ENCODE data around the gene TACR1.

Gene TACR1

GRCh38 chr2:75139171-75139570, 60.1 kb downstream of the TACR1 start:
- DNase-seq = no peak

DNA sequence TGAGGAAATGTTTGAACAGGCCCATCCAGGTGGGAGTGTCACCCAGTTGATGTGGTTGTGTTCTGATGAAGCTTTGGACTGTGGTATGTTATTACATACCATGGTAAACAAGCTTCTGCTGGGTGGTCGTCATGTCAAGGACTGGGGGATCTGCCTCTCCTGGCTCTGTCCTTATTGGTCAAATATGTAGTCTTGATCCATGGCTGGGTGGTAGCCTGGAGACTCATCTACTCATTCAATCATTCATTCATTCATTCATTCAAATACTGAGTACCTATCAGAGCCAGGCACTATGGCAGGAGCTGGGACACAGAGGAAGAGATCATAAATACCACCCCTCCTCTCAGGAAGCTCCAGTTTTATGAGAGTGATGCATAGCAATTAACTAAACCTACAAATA, 60.8 kb downstream of the TACR1 start:
- DNase-seq = no peak

- no peak for DNase-seq
Measured at GRCh38 chr2:75135776-75136400, 63.4 kb downstream of the TACR1 start.

DNA sequence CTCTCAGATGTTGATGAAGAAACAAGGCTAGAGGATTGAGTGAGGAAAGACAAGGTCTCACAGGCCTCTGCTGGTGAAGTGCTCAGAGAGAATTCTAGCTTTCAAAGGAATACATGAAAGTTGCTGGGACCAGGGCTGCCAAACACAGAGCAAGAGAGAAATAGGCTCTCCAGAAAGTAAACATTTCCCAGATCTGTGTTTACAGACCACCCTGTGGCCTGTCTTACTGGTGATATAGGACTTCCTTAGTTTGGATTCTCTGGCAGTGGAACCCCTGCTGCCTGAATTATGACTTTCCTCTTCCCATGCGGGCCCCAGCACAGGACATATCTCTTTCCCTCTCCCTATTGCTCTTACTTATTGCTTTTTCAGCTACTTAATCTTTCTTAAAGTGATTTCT, 64.5 kb downstream of the TACR1 start:
- no peak for DNase-seq

DNA sequence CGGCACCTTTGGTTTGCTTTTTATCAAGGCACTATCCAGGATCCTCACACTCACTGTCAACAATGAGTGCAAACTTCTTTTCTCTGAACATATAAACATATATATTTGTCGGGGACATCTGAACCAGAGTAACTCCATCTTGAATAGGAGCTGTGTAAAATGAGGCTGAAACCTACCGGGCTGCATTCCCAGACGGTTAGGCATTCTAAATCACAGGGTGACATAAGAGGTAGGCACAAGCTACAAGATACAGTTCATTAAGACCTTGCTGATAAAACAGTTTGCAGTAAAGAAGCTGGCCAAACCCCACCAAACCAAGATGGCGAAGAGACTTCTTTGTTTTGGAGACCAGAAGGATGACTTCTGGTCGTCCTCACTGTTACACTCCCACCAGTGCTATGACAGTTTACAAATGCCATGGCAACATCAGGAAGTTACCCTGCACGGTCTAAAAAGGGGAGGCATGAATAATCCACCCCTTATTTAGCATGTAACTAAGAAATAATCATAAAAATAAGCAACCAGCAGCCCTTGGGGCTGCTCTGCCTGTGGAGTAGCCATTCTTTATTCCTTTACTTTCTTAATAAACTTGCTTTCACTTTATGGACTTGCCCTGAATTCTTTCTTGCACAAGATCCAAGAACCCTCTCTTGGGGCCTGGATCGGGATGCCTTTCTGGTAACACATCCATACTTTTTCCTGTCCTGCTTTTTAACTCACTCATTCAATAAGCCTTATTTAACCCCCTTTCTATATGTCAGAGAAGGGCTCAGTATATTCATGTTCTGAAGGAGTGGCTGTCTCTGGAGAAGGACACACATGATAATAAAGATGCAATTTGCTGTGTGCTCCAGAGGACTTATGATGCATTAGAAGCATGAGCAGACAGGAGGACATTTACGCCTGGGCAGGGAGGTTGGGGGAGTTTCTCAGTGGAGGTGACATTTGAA, 65.4 kb downstream of the TACR1 start:
- DNase-seq = no peak

GRCh38 chr2:75130171-75130570, 69.1 kb downstream of the TACR1 start:
- no peak for DNase-seq

DNA sequence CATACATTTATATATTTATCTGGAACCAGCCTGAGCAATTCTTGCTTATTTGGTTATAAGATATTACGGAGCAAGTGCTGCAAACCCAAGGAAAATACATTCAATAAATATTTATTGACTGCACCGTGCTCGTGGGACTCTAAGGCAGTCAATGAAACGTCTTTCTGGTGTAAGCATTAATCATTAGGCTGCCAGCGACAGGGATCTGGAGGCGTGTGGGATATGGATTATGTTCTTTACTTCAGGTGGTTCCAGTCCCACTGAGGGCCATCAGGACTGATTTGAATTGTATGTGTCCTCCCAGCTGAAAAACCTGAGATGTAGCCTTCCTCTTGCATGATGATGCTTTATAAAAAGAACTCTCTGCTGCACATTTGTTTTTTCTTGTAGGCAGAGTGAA, 75.4 kb downstream of the TACR1 start:
- DNase-seq = no peak

- no peak for DNase-seq
Measured at GRCh38 chr2:75113231-75113869, 86.0 kb downstream of the TACR1 start.

DNA sequence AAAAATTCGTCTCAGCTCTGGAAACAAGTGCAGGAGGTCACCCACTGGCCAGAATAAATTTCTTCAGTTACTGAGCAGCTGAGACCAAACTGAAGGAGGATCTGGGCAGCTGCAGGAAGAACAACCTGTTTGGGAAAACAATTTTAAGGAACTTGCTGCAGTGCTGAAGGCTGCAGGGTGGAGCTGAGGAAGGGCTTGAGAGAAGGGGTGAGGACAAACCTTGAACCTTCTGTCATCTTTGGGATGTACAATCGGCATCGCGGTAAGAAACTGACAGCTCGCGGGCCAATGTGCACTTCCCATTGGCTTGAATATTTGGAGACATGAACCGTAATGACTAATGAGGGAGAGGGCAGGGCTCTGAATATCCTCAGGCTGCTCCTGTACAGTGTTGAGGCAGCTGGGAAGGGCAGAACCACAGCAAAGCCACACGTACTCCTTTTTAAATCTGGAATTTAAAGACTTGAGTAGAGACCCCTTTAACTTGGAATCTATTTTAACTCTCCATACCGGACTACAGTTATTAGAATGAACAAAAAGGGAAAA, 90.3 kb downstream of the TACR1 start:
- DNase-seq = no peak

GRCh38 chr2:75102011-75102410, 97.3 kb downstream of the TACR1 start:
- no peak for DNase-seq

DNA sequence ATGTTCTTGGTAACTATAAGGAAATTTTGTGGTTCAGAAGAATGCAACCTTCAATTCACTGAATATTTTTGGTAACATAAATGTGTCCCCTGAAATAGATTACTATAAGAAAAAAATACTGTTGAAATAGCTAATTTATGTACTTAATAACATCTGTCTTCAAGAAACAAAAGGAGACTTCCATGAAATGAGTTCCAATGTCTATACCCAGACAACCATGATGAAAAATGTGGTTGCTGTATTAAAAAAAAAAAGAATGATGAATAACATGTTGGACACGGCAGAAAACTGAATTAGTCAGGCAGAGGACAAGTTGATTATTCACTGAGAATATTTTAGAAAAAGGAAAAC, 98.5 kb downstream of the TACR1 start:
- DNase-seq = no peak

GRCh38 chr2:75100011-75100800, 99.1 kb downstream of the TACR1 start:
- no peak for DNase-seq

DNA sequence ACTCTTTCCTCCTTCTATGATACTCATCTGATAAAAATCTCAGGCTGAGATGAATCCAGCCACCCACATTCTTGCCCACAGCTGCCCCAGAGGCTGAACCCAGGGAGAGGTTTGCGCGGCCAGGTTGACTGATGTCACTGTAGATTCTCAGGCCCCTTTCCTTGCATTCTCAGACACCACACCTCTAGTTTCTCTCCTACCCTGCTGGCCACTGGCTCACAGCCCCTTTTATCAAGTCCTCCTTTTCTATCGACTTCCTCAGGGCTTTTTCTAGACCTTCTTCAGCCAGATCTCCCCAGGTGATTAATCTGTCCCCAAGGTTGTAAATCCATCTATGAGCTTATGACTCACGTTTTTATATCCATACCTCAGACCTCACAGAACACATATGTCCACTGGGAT, 99.8 kb downstream of the TACR1 start:
- DNase-seq = no peak

DNA sequence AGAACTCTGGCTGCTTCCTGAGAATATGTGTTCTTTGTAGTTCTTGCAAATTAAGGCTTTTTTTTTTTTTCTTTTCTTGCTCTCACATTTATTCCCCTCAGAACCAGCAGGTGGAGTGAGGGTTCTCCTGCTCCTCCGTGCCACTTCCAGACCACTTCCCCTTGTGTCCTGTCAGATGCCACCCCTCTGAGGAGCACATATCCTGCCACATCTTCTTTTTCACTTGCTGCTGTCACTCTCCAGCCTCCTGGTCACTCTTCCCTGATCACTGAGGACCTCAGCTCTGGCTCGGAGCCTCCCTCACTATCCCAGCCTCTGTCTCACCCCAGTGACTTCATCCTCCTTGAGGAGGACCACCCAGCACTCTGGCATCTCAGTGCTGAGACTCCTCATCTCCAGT, 100.5 kb downstream of the TACR1 start:
- DNase-seq = no peak

- no peak for DNase-seq
Measured at GRCh38 chr2:75097831-75098230, 101.5 kb downstream of the TACR1 start.

DNA sequence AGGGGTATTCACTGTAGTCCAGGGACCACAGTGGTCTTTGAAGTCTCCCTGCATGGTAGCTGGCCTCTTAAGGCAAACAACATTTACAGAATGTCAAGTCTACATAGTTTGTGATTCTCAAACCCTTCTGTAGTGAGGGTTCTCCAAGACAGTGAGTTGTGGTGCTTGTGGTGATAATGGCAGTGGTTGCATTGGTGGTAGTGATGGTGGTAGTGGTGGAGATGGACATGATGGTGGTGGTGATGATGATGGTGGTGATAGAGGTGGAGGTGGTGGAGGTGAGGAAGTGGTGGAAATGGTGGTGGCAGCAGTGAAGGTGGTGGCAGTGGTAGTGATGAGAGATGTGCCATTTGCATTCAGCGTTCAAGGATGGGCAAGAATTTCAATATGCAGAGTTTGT, 104.9 kb downstream of the TACR1 start:
- DNase-seq = no peak

- DNase-seq = no peak
Measured at GRCh38 chr2:75090770-75091515, 108.4 kb downstream of the TACR1 start.

DNA sequence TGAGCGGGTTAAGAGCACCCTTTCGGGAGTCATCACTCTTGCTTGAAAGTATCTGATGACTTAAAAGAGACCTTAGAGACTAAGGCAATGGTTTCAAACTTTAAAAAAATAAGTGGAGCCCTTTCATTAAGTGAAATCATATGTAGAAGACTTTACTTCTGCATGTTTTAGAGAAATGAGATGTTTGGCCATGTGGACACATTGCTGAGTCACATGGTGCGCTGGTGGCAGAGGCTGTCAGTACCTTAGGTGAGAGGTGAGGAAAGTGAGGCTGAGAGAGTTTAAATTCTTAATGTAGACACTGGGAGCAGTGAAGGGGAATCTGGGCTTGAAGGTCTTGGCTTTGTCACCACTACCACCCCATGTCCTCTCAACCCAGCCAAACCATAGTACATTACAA, 109.8 kb downstream of the TACR1 start:
- DNase-seq = no peak

DNA sequence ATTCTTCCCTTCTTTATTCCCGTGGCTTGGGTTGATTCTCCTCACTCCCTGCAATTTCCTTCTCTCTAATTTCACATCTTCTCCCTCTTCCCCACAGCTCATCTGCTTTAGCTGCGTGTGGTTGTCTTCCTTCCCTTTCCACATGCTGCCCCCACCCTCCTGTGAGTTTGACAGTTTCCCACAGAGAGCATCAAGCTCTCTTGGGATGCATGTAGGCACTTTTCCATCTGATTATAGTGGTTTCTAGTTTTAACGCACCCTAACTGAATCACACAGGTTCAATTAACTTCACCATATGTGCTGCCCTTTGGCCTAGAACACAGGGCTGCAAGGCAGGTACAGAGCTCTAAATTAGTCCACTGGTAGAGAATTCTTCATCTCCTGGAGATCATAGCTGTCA, 110.5 kb downstream of the TACR1 start:
- DNase-seq = no peak

- no peak for DNase-seq
Measured at GRCh38 chr2:75087736-75088135, 111.6 kb downstream of the TACR1 start.

- DNase-seq = no peak
Measured at GRCh38 chr2:75079575-75079974, 119.7 kb downstream of the TACR1 start.

GRCh38 chr2:75077909-75078308, 121.4 kb downstream of the TACR1 start:
- no peak for DNase-seq
